ENCODE measurements around the gene UNK. TPM values are rescaled to one million over a fixed set of nuclear protein-coding genes. Genes with fewer than 3 reads are reported as not detected.

Gene UNK
- total RNA-seq, 1 donor from 2014 or later: 16.7 TPM

- Mint-ChIP-seq H3K4me3 (ENCODE audit: unreplicated experiment) (no peak overlapping the region), H3K27ac (ENCODE audit: unreplicated experiment) (no peak overlapping the region), H3K9me3 (ENCODE audit: unreplicated experiment) (no peaks in the 10 kb centered on the region), H3K36me3 (ENCODE audit: low read depth, unreplicated experiment) (peaks cover 13% of the 10 kb centered on the region), H3K4me1 (ENCODE audit: low read depth, unreplicated experiment) (peaks cover 11% of the 10 kb centered on the region), H3K27me3 (ENCODE audit: low read depth, unreplicated experiment) (no peaks in the 10 kb centered on the region)
- H3K4me3 ChIP-seq (ENCODE audit: insufficient read depth, low read depth, low read length): no peak overlapping the region
- H4K20me1 ChIP-seq (ENCODE audit: insufficient read depth, low read length): peaks cover 17% of the 10 kb centered on the region
- peaks cover 11% of the 10 kb centered on the region for H3K4me1 ChIP-seq (ENCODE audit: insufficient read depth, low read length)
- H3K27ac ChIP-seq (ENCODE audit: low read depth, low read length): peak overlapping the region; percentile 35
- peaks cover 13% of the 10 kb centered on the region for H3K36me3 ChIP-seq (ENCODE audit: insufficient read depth, low read length)
- DNase-seq (ENCODE audit: low read depth) (no peak), FAIRE-seq (no peak)
- no peaks in the 10 kb centered on the region for H3K27me3 ChIP-seq (ENCODE audit: insufficient read depth, low read length)
- peak overlapping the region; percentile 30 for H3K4me2 ChIP-seq (ENCODE audit: low read length)
- peak overlapping the region; percentile 54 for H3K9ac ChIP-seq (ENCODE audit: low read length)
- no peak overlapping the region for H2AFZ ChIP-seq (ENCODE audit: low read depth, low read length)
- TF ChIP-seq CTCF (IDR thresholded peaks at IDR 0.05; ENCODE audit: insufficient read depth, low read depth, low read length) (no peak), EZH2 (IDR thresholded peaks at IDR 0.05; ENCODE audit: insufficient read depth, low read length) (no peak)
- no peaks in the 10 kb centered on the region for H3K9me3 ChIP-seq (ENCODE audit: insufficient read depth, low read depth, low read length)
- H3K79me2 ChIP-seq (ENCODE audit: insufficient read depth, low read length): no peaks in the 10 kb centered on the region
Observed at GRCh38 chr17:75815399-75815798, 30.8 kb downstream of the UNK start.

GRCh38 chr17:75816693-75817092 is 32.1 kb downstream of the UNK start:
- Histone ChIP-seq H3K9ac (ENCODE audit: low read length) (no peak overlapping the region), H3K27me3 (ENCODE audit: insufficient read depth, low read length) (no peaks in the 10 kb centered on the region), H3K36me3 (ENCODE audit: insufficient read depth, low read length) (peaks cover 15% of the 10 kb centered on the region), H3K4me2 (ENCODE audit: low read length) (no peak overlapping the region), H3K27ac (ENCODE audit: low read depth, low read length) (no peak overlapping the region), H3K9me3 (ENCODE audit: insufficient read depth, low read depth, low read length) (no peaks in the 10 kb centered on the region), H3K4me3 (ENCODE audit: insufficient read depth, low read depth, low read length) (no peak overlapping the region), H4K20me1 (ENCODE audit: insufficient read depth, low read length) (peaks cover 13% of the 10 kb centered on the region), H3K79me2 (ENCODE audit: insufficient read depth, low read length) (no peaks in the 10 kb centered on the region), H3K4me1 (ENCODE audit: insufficient read depth, low read length) (peaks cover 11% of the 10 kb centered on the region), H2AFZ (ENCODE audit: low read depth, low read length) (no peak overlapping the region)
- Mint-ChIP-seq H3K9me3 (ENCODE audit: unreplicated experiment) (no peaks in the 10 kb centered on the region), H3K27me3 (ENCODE audit: low read depth, unreplicated experiment) (no peaks in the 10 kb centered on the region), H3K36me3 (ENCODE audit: low read depth, unreplicated experiment) (peaks cover 14% of the 10 kb centered on the region), H3K27ac (ENCODE audit: unreplicated experiment) (no peak overlapping the region), H3K4me1 (ENCODE audit: low read depth, unreplicated experiment) (peaks cover 11% of the 10 kb centered on the region), H3K4me3 (ENCODE audit: unreplicated experiment) (no peak overlapping the region)
- TF ChIP-seq CTCF (IDR thresholded peaks at IDR 0.05; ENCODE audit: insufficient read depth, low read depth, low read length): no peak
- no peak for TF ChIP-seq EZH2 (IDR thresholded peaks at IDR 0.05; ENCODE audit: insufficient read depth, low read length)
- no peak for FAIRE-seq
- no peak for DNase-seq (ENCODE audit: low read depth)

GRCh38 chr17:75817571-75817970 is 33.0 kb downstream of the UNK start:
- Mint-ChIP-seq H3K4me3 (ENCODE audit: unreplicated experiment) (no peak overlapping the region), H3K27ac (ENCODE audit: unreplicated experiment) (no peak overlapping the region), H3K27me3 (ENCODE audit: low read depth, unreplicated experiment) (no peaks in the 10 kb centered on the region), H3K9me3 (ENCODE audit: unreplicated experiment) (no peaks in the 10 kb centered on the region), H3K4me1 (ENCODE audit: low read depth, unreplicated experiment) (peaks cover 11% of the 10 kb centered on the region), H3K36me3 (ENCODE audit: low read depth, unreplicated experiment) (peaks cover 14% of the 10 kb centered on the region)
- Histone ChIP-seq H4K20me1 (ENCODE audit: insufficient read depth, low read length) (peaks cover 7% of the 10 kb centered on the region), H3K4me2 (ENCODE audit: low read length) (no peak overlapping the region), H3K4me1 (ENCODE audit: insufficient read depth, low read length) (peaks cover 11% of the 10 kb centered on the region), H2AFZ (ENCODE audit: low read depth, low read length) (no peak overlapping the region), H3K27ac (ENCODE audit: low read depth, low read length) (no peak overlapping the region), H3K79me2 (ENCODE audit: insufficient read depth, low read length) (no peaks in the 10 kb centered on the region), H3K4me3 (ENCODE audit: insufficient read depth, low read depth, low read length) (no peak overlapping the region), H3K27me3 (ENCODE audit: insufficient read depth, low read length) (no peaks in the 10 kb centered on the region), H3K9ac (ENCODE audit: low read length) (no peak overlapping the region), H3K9me3 (ENCODE audit: insufficient read depth, low read depth, low read length) (no peaks in the 10 kb centered on the region), H3K36me3 (ENCODE audit: insufficient read depth, low read length) (peaks cover 11% of the 10 kb centered on the region)
- DNase-seq (ENCODE audit: low read depth) (no peak), FAIRE-seq (no peak)
- TF ChIP-seq EZH2 (IDR thresholded peaks at IDR 0.05; ENCODE audit: insufficient read depth, low read length): no peak
- TF ChIP-seq CTCF (IDR thresholded peaks at IDR 0.05; ENCODE audit: insufficient read depth, low read depth, low read length): no peak

All from astrocyte (in vitro differentiated cells and primary cell).